Mesenteric fat pad (tissue), 1 donor: ENCODE results near the gene XIRP2. TPM values are rescaled to one million over a fixed set of nuclear protein-coding genes. Genes with fewer than 3 reads are reported as not detected.

ENCODE experiments used
- DNase-seq: peaks from one replicate; pipeline ENCODE4 v3.0.0-alpha.2; 2020; ENCODE audit warnings: low spot score
- total RNA-seq: library from RNA; stranded (reverse); fragmentation: NEBNext Ultra II Directional; extraction: Animal tissue kit (Norgen Biotek cat#: 25700); gene quantifications from one replicate; pipeline ENCODE4 v1.2.1, GENCODE V29; 2021
- donor health status: DM: yes; HTN: yes; CAD: no.

Gene XIRP2
- total RNA-seq, 1 donor from 2014 or later: not detected

- no peak for DNase-seq
Observed at GRCh38 chr2:167134381-167135072, 246.2 kb downstream of the XIRP2 start.

- no peak for DNase-seq
Observed at GRCh38 chr2:167135706-167136105, 247.4 kb downstream of the XIRP2 start.

GRCh38 chr2:167136879-167137596 lies 248.8 kb downstream of the XIRP2 start:
- no peak for DNase-seq

- DNase-seq: no peak
Observed at GRCh38 chr2:167140330-167140729, 252.1 kb downstream of the XIRP2 start.

GRCh38 chr2:167140767-167141166 lies 252.5 kb downstream of the XIRP2 start:
- no peak for DNase-seq

GRCh38 chr2:167142554-167142953 lies 254.3 kb downstream of the XIRP2 start:
- DNase-seq: no peak

GRCh38 chr2:167144179-167144898 lies 256.1 kb downstream of the XIRP2 start:
- no peak for DNase-seq

- DNase-seq: no peak
Observed at GRCh38 chr2:167147271-167147941, 259.1 kb downstream of the XIRP2 start.

GRCh38 chr2:167151894-167152293 lies 263.6 kb downstream of the XIRP2 start:
- DNase-seq: no peak

GRCh38 chr2:167157523-167157922 lies 269.2 kb downstream of the XIRP2 start:
- DNase-seq: no peak

GRCh38 chr2:167177196-167177595 lies 288.9 kb downstream of the XIRP2 start:
- no peak for DNase-seq

GRCh38 chr2:167181134-167181533 lies 292.9 kb downstream of the XIRP2 start:
- DNase-seq: no peak

- no peak for DNase-seq
Observed at GRCh38 chr2:167181688-167182087, 293.4 kb downstream of the XIRP2 start.

- DNase-seq: no peak
Observed at GRCh38 chr2:167182403-167182802, 294.1 kb downstream of the XIRP2 start.

- no peak for DNase-seq
Observed at GRCh38 chr2:167183931-167184330, 295.7 kb downstream of the XIRP2 start.

- DNase-seq: no peak
Observed at GRCh38 chr2:167186465-167186864, 298.2 kb downstream of the XIRP2 start.

- no peak for DNase-seq
Observed at GRCh38 chr2:167187049-167187727, 298.9 kb downstream of the XIRP2 start.

- DNase-seq: no peak
Observed at GRCh38 chr2:167187978-167188967, 300.0 kb downstream of the XIRP2 start.

GRCh38 chr2:167190053-167190452 lies 301.8 kb downstream of the XIRP2 start:
- no peak for DNase-seq

- DNase-seq: no peak
Observed at GRCh38 chr2:167191588-167191987, 303.3 kb downstream of the XIRP2 start.
